ENCODE measurements around the gene KLF1.
"Not testable (repeated sequence)": the region's sequence is repeated elsewhere in the genome, so short reads cannot be mapped to it uniquely, and the experiment has no call there.

Gene KLF1

GRCh38 chr19:12891553-12892021 is 4.6 kb upstream of the KLF1 start:
- no peak for DNase-seq (ENCODE audit: low read depth in 1 of 2, low spot score in 1 of 2)

GRCh38 chr19:12890787-12891552 is 4.0 kb upstream of the KLF1 start, which contains the start of gene GCDH:
Gene GCDH (plus strand): TSS chr19:12891160. CDS start chr19:12891305, 145 bp downstream.
- peak; percentile 80 to 98 for DNase-seq (ENCODE audit: low read depth in 1 of 2, low spot score in 1 of 2)

DNA sequence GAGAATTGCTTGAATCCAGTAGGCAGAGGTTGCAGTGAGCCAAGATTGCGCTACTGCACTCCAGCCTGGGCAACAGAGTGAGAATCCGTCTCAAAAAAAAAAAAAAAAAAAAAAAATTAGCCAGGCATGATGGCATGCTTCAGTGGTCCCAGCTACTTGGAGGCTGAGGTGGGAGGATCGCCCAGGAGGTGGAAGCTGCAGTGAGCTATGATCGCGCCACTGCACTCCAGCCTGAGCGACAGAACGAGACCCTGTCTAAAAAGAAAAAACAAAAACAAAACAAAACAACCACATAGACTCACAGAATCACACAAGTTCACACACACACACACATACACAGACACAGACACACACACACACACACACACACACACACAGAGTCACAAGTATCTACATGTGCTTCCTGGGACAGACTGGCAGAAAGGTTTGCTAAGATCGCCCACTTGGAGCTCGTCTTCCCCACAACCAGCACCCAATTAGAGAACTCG is 3.3 kb upstream of the KLF1 start:
- DNase-seq (ENCODE audit: low read depth in 1 of 2, low spot score in 1 of 2) = not testable (repeated sequence)

GRCh38 chr19:12888006-12888603 is 1.1 kb upstream of the KLF1 start:
- no peak for DNase-seq (ENCODE audit: low read depth in 1 of 2, low spot score in 1 of 2)

DNA sequence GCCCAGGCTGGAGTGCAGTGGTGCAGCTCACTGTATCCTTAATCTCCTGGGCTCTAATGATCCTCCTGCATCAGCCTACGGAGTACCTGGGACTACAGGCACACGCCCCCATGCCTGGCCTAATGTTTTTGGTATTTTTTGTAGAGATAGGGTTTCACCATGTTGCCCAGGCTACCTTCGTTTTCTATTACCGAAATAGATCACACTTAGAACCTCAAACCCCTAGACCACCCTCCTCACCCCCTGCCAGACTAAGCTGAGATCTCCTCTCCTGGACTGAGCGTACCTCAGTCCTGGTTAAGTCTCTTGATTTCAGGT is 391 bp downstream of the KLF1 start:
- no peak for DNase-seq (ENCODE audit: low read depth in 1 of 2, low spot score in 1 of 2)

GRCh38 chr19:12885749-12886650 is 1.0 kb downstream of the KLF1 start:
- DNase-seq (ENCODE audit: low read depth in 1 of 2, low spot score in 1 of 2) = no peak

- DNase-seq (ENCODE audit: low read depth in 1 of 2, low spot score in 1 of 2) = peak; percentile 75 to 82
These were observed 1.9 kb downstream of the KLF1 start for GRCh38 chr19:12884926-12885748.

DNA sequence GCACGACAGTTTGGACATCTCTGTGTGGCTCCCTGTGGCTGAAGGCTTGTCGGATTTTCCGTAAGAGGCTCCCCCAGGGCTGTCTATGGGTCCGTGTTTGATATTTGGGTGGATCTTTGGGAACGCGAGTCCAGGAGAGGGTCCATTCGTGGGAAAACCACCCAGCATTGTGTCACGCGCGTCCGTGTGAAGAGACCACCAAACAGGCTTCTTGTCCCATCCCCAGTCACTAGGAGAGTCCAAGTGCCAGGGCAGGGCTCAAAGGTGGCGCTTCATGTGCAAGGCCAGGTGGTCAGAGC is 2.4 kb downstream of the KLF1 start:
- no peak for DNase-seq (ENCODE audit: low read depth in 1 of 2, low spot score in 1 of 2)

DNA sequence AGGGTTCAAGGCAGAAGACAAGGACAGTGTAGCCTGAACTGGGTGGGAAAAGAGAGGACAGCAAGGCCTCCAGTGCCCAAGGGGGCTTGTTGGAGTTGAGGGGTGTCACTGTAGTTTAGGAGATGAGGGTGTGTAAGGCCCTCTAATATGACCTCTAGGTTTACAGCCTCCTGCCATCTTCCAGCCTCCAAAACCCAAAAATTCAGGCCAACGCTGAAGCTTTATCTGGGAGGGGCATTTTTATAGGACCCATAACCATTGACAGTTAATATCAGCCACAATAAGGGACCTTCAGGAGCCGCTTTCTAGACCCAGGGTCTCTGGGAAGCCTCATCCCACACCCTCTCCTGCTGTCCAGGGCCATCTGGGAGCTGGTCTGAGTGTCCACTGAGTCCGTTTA is 2.8 kb downstream of the KLF1 start:
- no peak for DNase-seq (ENCODE audit: low read depth in 1 of 2, low spot score in 1 of 2)

DNA sequence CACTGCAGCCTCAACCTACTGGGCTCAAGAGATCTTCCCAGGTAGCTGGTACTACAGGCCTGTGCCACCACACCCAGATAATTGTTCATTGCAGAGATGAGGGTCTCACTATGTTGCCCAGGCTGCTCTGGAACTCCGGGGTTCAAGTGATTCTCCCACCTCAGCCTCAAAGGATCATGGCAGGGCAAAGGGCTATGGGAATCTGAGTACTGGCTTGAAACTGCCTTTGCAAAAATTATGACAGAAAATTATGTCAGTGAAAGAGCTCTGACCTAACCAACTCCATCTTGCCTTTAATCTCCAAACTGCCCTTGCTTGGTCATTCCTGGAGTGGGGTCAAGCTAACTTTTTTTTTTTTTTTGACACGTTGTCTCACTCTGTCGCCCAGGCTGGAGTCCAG is 4.4 kb downstream of the KLF1 start:
- no peak for DNase-seq (ENCODE audit: low read depth in 1 of 2, low spot score in 1 of 2)

DNA sequence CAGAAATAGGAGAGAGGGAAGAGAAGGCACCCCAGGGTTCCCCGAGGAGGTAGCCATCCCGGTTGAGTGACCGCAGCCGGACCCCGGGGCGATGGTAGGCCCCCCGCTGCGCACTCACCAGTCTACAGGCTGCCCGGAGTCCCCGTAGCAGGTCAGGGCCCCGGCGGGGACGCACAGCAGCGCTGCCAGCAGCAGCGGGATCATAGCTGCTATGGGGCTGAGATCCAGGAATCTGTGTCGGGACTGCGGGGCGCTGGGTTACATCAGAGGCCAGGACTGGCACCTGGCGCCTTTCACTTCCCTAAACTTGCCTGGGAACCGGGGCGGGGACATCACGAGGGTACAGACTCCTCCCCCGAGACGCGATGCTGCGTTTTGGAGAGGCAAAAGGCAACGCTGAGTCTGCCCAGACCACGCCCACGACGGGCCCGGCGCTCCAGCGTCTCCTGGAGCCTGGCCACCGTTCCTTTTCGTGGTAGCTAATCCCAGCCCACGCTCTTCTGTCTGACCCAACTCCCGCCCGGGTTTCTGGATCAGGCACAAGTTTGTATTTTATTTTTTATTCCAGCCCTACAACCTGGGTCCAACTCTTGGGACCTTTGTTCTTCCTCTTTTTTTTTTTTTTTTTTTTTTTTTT is 5.7 kb downstream of the KLF1 start, which contains the start of gene DNASE2:
TSS of gene DNASE2 (minus strand) at position 278 of the 637 bp plus-strand sequence. CDS start at position 204, 74 bp downstream.
- peak; percentile 73 to 84 for DNase-seq (ENCODE audit: low read depth in 1 of 2, low spot score in 1 of 2)

- DNase-seq (ENCODE audit: low read depth in 1 of 2, low spot score in 1 of 2) = no peak
These were observed 6.3 kb downstream of the KLF1 start for GRCh38 chr19:12880551-12881171.

GRCh38 chr19:12875086-12875485 is 11.9 kb downstream of the KLF1 start:
- no peak for DNase-seq (ENCODE audit: low read depth in 1 of 2, low spot score in 1 of 2)

DNA sequence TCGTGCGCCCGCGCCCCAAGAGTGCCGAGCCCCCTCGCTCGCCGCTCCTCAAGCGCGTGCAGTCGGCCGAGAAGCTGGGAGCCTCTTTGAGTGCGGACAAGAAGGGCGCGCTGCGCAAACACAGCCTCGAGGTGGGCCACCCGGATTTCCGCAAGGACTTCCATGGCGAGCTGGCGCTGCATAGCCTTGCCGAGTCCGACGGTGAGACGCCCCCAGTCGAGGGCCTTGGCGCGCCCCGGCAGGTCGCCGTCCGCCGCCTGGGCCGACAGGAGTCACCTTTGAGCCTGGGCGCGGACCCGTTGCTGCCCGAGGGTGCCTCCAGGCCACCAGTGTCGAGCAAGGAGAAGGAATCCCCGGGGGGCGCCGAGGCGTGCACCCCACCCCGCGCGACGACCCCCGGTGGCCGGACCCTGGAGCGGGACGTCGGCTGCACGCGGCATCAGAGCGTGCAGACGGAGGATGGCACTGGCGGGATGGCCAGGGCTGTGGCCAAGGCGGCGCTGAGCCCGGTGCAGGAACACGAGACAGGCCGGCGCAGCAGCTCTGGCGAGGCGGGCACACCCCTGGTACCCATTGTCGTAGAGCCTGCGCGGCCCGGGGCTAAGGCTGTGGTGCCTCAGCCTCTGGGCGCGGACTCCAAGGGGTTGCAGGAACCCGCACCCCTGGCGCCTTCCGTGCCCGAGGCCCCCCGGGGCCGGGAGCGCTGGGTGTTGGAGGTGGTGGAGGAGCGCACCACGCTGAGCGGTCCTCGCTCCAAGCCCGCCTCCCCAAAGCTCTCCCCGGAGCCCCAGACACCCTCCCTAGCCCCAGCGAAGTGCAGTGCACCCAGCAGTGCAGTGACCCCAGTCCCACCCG is 12.9 kb downstream of the KLF1 start:
- no peak for DNase-seq (ENCODE audit: low read depth in 1 of 2, low spot score in 1 of 2)

GRCh38 chr19:12872941-12873890 is 13.8 kb downstream of the KLF1 start:
- DNase-seq (ENCODE audit: low read depth in 1 of 2, low spot score in 1 of 2) = no peak

- no peak for DNase-seq (ENCODE audit: low read depth in 1 of 2, low spot score in 1 of 2)
These were observed 14.7 kb downstream of the KLF1 start for GRCh38 chr19:12872255-12872654.

- no peak for DNase-seq (ENCODE audit: low read depth in 1 of 2, low spot score in 1 of 2)
These were observed 15.3 kb downstream of the KLF1 start for GRCh38 chr19:12871681-12872080.
